Measurements from ENCODE around the gene NUDT21. TPM values are rescaled to one million over a fixed set of nuclear protein-coding genes. Genes with fewer than 3 reads are reported as not detected.

Gene NUDT21
- total and polyA plus RNA-seq, 2 of the 8 experiments (the other 6 are each of a cell fraction or from before 2014, with no cell fraction given), result 78.1 to 277 TPM

DNA sequence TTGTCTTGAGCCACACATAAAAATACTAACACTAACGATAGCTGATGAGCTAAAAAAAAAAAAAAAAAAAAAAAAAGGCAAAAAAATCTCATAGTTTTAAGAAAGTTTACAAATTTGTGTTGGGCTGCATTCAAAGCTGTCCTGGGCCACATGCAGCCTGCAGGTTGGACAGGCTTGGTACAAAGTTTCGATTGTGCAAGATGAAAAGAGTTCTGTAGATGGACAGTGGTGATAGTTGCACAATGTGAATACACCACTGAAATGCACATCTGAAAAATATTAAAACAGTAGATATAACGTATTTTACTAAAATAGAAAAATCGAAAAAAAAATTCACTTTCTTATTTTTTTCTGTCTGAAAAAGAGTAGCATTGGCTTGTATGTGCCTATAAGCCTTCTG is 68.7 kb downstream of the NUDT21 start:
- H3K23me2 ChIP-seq (ENCODE audit: low read depth, low read length), result no peaks in the 10 kb centered on the region
- H3K27ac ChIP-seq (ENCODE audit: low read depth, low read length), result no peak overlapping the region
- H2AFZ ChIP-seq (ENCODE audit: low read length), result no peak overlapping the region
- H4K8ac ChIP-seq (ENCODE audit: extremely low read depth, insufficient read depth, low read length), result no peak overlapping the region
- WGBS, 2 experiments (ENCODE audit: extremely low coverage in 1 of 2, insufficient coverage in 1 of 2, insufficient read length in 1 of 2, insufficient replicate concordance in 2 of 2, low coverage in 1 of 2, low lambda C conversion rate in 2 of 2, missing lambda C conversion rate in 1 of 2), result 92% methylated on average over 4 of the region's 4 CpGs; no CpG with 5 or more reads in 1 of the 2 experiments
- H2BK5ac ChIP-seq (ENCODE audit: low read depth, low read length), result no peak overlapping the region
- FAIRE-seq, result no peak
- H4K20me1 ChIP-seq (replicated peaks in 1 of 2; ENCODE audit: control insufficient read depth in 1 of 2, insufficient read depth in 2 of 2, low read length in 2 of 2), result no peaks in the 10 kb centered on the region
- no peak overlapping the region for H3K56ac ChIP-seq (replicated peaks; ENCODE audit: insufficient read length, low read depth, low read length)
- no peak overlapping the region for H2BK120ac ChIP-seq (replicated peaks; ENCODE audit: low read depth, low read length)
- H3K4ac ChIP-seq (replicated peaks; ENCODE audit: insufficient read length, low read depth, low read length), result no peak overlapping the region
- H2BK20ac ChIP-seq (ENCODE audit: low read length), result no peak overlapping the region
- H3K23ac ChIP-seq (ENCODE audit: insufficient read length), result no peak overlapping the region
- no peaks in the 10 kb centered on the region for H3K27me3 ChIP-seq (replicated peaks in 1 of 4; ENCODE audit: control insufficient read depth in 3 of 4, extremely low read depth in 1 of 4, insufficient read depth in 3 of 4, low read length in 3 of 4)
- H3K18ac ChIP-seq (ENCODE audit: extremely low read depth, low read length), result no peak overlapping the region
- H3K14ac ChIP-seq (ENCODE audit: insufficient read length), result no peak overlapping the region
- peaks cover 0 to 24% (median 5%) of the 10 kb centered on the region in 4 experiments; a peak in 4 of 8 replicates for H3K36me3 ChIP-seq (ENCODE audit: control insufficient read depth in 2 of 4, insufficient read depth in 4 of 4, low read length in 3 of 4)
- no peak overlapping the region for H4K5ac ChIP-seq (ENCODE audit: insufficient read length, low read depth, low read length)
- no peaks in the 10 kb centered on the region for H3K79me2 ChIP-seq (ENCODE audit: control insufficient read depth in 1 of 2, insufficient read depth in 2 of 2, low read length in 2 of 2)
- H4K91ac ChIP-seq (replicated peaks; ENCODE audit: insufficient read length, low read length), result no peak overlapping the region
- no peak for DNase-seq (ENCODE audit: low read depth in 1 of 2, low spot score in 2 of 2)
- no peak overlapping the region for H3K9ac ChIP-seq (replicated peaks in 1 of 4; ENCODE audit: extremely low read depth in 1 of 4, low read depth in 3 of 4, low read length in 3 of 4)
- POLR2A ChIA-PET (ENCODE audit: partially characterized antibody), result interaction anchor here (1.4 kb wide), 1 partner anchor 8 kb away, joined by 4 read pairs; no protein-coding TSS in a partner anchor
- H3K9me3 ChIP-seq (ENCODE audit: insufficient read depth in 2 of 2, low read depth in 1 of 2, low read length in 1 of 2), result peaks cover 9 to 20% of the 10 kb centered on the region in 2 experiments
- no peak overlapping the region for H2BK15ac ChIP-seq (ENCODE audit: low read length)
- H2AK5ac ChIP-seq (ENCODE audit: low read depth, low read length), result no peak overlapping the region
- no peak overlapping the region for H3K4me2 ChIP-seq (ENCODE audit: insufficient read depth in 1 of 2, low read depth in 2 of 2, low read length in 2 of 2)
- no peaks in the 10 kb centered on the region for H3K79me1 ChIP-seq (ENCODE audit: low read depth, low read length)
- no peak overlapping the region for H2BK12ac ChIP-seq (ENCODE audit: low read depth, low read length)
- CTCF ChIA-PET (ENCODE audit: partially characterized antibody), result interaction anchor here (1.8 kb wide), 1 partner anchor 19 kb away, joined by 8 read pairs; no protein-coding TSS in a partner anchor
- no peaks in the 10 kb centered on the region for H3K4me1 ChIP-seq (replicated peaks in 1 of 4; ENCODE audit: control insufficient read depth in 3 of 4, insufficient read depth in 4 of 4, low read length in 3 of 4)
- no peak overlapping the region for H3K4me3 ChIP-seq (ENCODE audit: extremely low read depth in 1 of 4, insufficient read depth in 2 of 4, low read depth in 3 of 4, low read length in 4 of 4)
- TF ChIP-seq TAF7 (optimal IDR thresholded peaks at IDR 0.05; ENCODE audit: borderline replicate concordance, low read depth, low read length), result no peak
- no peak for TF ChIP-seq RAD21 (IDR thresholded peaks at IDR 0.05 in 1 of 2, conservative IDR thresholded peaks at IDR 0.05 in 1 of 2; ENCODE audit: low read depth in 2 of 2, low read length in 2 of 2)
- TF ChIP-seq, protein P1, sequence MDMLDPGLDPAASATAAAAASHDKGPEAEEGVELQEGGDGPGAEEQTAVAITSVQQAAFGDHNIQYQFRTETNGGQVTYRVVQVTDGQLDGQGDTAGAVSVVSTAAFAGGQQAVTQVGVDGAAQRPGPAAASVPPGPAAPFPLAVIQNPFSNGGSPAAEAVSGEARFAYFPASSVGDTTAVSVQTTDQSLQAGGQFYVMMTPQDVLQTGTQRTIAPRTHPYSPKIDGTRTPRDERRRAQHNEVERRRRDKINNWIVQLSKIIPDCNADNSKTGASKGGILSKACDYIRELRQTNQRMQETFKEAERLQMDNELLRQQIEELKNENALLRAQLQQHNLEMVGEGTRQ (IDR thresholded peaks at IDR 0.05; ENCODE audit: low read length), result no peak
- TF ChIP-seq SIRT6 (IDR thresholded peaks at IDR 0.05; ENCODE audit: low read length), result no peak
- TF ChIP-seq RBBP5 (IDR thresholded peaks at IDR 0.05; ENCODE audit: borderline replicate concordance, low read depth, low read length), result no peak
- TF ChIP-seq, protein P2, sequence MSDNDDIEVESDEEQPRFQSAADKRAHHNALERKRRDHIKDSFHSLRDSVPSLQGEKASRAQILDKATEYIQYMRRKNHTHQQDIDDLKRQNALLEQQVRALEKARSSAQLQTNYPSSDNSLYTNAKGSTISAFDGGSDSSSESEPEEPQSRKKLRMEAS (IDR thresholded peaks at IDR 0.05), result no peak
- no peak for TF ChIP-seq CBX5 (IDR thresholded peaks at IDR 0.05; ENCODE audit: low read depth, low read length)
- TF ChIP-seq HDAC6 (IDR thresholded peaks at IDR 0.05; ENCODE audit: low read depth, low read length), result no peak
- no peak for TF ChIP-seq EP300 (IDR thresholded peaks at IDR 0.05; ENCODE audit: borderline replicate concordance in 1 of 2, low read depth in 2 of 2, low read length in 2 of 2)
- no peak for TF ChIP-seq SRF (IDR thresholded peaks at IDR 0.05; ENCODE audit: low read depth, low read length)

Measured in H1 (cell line).